NB4 (cell line): ENCODE data around the gene POC1A.

ENCODE experiments used
- DNase-seq: peaks from one replicate; pipeline ENCODE4 v3.0.0; 2010; ENCODE audit warnings: low read depth
- H3K4me3 ChIP-seq: one replicate; pipeline ENCODE4 v1.5.1; 2011; ENCODE audit warnings: mild to moderate bottlenecking, low read depth, low read length, moderate library complexity
- CTCF ChIP-seq: IDR thresholded peaks from one replicate; pipeline ENCODE4 v1.5.1; 2012; ENCODE audit warnings: low read depth, low read length
- MAX ChIP-seq: IDR thresholded peaks from 2 replicates; pipeline ENCODE4 v1.6.1; 2011; ENCODE audit warnings: low read depth, low read length
- MYC ChIP-seq: IDR thresholded peaks from 2 replicates; pipeline ENCODE4 v1.6.1; 2011; ENCODE audit warnings: low read depth, low read length
- POLR2A ChIP-seq: IDR thresholded peaks from 2 replicates; pipeline ENCODE4 v1.6.1; 2011; ENCODE audit warnings: mild to moderate bottlenecking; ENCODE audit not compliant: insufficient read length; ENCODE audit errors: extremely low read depth

Gene POC1A

GRCh38 chr3:52150860-52151259 lies 3.4 kb downstream of the POC1A start:
- no peak for DNase-seq
- no peak overlapping the region for H3K4me3 ChIP-seq
- TF ChIP-seq POLR2A = no peak
- TF ChIP-seq MAX = no peak
- TF ChIP-seq MYC = no peak
- no peak for TF ChIP-seq CTCF

DNA sequence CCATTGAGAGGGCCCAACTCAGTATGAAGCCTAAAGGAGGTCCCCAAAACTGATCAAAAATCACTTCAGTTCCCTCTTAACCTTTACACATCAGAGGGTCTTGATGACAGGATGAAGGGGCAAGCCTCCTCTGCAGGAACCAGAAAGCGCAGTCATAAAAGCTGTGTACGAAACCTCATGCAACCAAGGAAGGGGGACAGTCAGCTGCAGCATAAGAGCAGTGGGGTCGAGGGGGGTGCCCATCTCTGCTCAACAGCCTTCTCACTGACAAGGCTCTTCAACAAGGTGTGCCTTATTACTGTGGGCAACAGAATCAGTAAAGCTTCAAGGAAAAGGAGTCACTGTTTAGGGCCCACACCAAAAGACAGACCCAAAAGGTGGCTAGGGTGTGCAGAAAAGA lies 3.9 kb downstream of the POC1A start:
- TF ChIP-seq POLR2A (no peak), CTCF (no peak), MAX (no peak), MYC (no peak)
- no peak for DNase-seq
- no peak overlapping the region for H3K4me3 ChIP-seq

DNA sequence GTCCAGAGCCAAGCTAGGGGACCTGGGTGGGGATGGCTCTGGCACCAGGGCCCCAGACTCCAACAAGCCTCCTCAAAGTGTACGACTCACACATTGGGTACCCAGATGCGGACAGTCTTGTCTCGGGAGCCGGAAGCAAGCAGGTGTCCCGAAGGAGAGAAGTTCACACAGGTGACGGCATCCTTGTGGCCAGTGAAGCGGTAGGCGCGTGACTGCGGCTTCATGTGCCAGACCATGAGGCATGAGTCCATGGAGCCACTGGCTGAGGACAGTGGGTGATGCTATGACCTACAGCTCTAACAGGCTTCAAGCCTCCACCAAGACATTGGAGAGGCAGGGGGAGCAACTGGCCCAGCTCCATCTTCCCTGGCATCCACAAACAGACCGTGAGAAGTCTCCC lies 4.5 kb downstream of the POC1A start:
- TF ChIP-seq MYC (no peak), MAX (no peak), CTCF (no peak), POLR2A (no peak)
- no peak for DNase-seq
- H3K4me3 ChIP-seq = no peak overlapping the region

- DNase-seq = no peak
- TF ChIP-seq CTCF (no peak), MYC (no peak), POLR2A (no peak), MAX (no peak)
- no peak overlapping the region for H3K4me3 ChIP-seq
These were observed 5.2 kb downstream of the POC1A start for GRCh38 chr3:52149021-52149420.

DNA sequence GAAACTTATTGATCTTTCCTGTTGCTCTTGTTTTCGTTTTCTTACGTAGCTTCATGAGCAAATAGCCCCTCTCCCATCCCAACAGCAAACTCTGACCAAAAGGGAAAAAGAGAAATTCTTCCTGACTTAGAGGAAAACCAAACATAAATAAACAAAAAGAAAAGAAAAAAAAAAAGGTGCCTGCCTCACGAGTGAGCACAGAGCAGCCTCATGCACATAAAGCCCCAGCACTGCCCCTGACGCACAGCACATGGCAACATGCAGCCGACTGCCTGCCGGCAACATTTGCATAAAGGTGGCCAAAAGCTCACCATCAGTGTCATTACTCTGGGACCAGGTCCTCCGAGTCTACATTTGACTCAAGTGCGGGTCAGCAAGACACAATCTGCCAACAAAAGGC lies 6.4 kb downstream of the POC1A start:
- TF ChIP-seq CTCF (no peak), MYC (no peak), MAX (no peak), POLR2A (no peak)
- DNase-seq = no peak
- H3K4me3 ChIP-seq = no peak overlapping the region

GRCh38 chr3:52146811-52147210 lies 7.4 kb downstream of the POC1A start:
- DNase-seq = no peak
- no peak for TF ChIP-seq MYC
- TF ChIP-seq CTCF = no peak
- no peak for TF ChIP-seq MAX
- TF ChIP-seq POLR2A = no peak
- no peak overlapping the region for H3K4me3 ChIP-seq
